ENCODE results near the gene CD40.

DNA sequence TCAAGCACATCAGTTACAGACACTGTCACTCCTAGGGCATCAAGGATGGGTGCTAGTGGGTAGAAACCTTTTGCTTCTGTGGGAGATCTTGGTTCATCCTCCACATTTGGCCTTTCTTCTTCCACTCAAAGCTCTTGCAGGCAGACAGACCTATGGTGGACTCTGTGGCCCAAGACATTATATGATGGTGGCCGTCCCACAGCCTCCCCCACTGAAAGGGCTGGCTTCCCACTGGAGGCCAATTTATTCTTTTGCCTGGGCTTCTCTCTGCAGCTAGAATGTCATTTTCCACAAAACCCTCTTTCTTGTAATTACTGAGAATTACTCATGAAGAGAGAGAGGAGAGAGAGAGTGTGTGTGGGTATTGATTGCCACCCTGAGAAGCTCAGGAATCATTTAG lies 43.8 kb downstream of the CD40 start:
- TF ChIP-seq, protein P1, sequence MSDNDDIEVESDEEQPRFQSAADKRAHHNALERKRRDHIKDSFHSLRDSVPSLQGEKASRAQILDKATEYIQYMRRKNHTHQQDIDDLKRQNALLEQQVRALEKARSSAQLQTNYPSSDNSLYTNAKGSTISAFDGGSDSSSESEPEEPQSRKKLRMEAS (IDR thresholded peaks at IDR 0.05; ENCODE audit: low read depth, low read length) = no peak
- TF ChIP-seq, protein P2, sequence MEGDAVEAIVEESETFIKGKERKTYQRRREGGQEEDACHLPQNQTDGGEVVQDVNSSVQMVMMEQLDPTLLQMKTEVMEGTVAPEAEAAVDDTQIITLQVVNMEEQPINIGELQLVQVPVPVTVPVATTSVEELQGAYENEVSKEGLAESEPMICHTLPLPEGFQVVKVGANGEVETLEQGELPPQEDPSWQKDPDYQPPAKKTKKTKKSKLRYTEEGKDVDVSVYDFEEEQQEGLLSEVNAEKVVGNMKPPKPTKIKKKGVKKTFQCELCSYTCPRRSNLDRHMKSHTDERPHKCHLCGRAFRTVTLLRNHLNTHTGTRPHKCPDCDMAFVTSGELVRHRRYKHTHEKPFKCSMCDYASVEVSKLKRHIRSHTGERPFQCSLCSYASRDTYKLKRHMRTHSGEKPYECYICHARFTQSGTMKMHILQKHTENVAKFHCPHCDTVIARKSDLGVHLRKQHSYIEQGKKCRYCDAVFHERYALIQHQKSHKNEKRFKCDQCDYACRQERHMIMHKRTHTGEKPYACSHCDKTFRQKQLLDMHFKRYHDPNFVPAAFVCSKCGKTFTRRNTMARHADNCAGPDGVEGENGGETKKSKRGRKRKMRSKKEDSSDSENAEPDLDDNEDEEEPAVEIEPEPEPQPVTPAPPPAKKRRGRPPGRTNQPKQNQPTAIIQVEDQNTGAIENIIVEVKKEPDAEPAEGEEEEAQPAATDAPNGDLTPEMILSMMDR (IDR thresholded peaks at IDR 0.05; ENCODE audit: low read depth, low read length) = no peak
- TF ChIP-seq POLR2A (IDR thresholded peaks at IDR 0.05; ENCODE audit: extremely low read depth, insufficient read length) = no peak

Data from NB4 (cell line).